SH-SY5Y (cell line): ENCODE data around the gene NINL.

ENCODE experiments used
- GATA2 ChIP-seq: IDR thresholded peaks from 2 replicates; pipeline ENCODE4 v1.6.1; 2011; ENCODE audit warnings: mild to moderate bottlenecking, low read depth, low read length
- GATA3 ChIP-seq: IDR thresholded peaks from 2 replicates; pipeline ENCODE4 v1.6.1; 2011; ENCODE audit warnings: low read depth, mild to moderate bottlenecking, low read length, moderate library complexity

DNA sequence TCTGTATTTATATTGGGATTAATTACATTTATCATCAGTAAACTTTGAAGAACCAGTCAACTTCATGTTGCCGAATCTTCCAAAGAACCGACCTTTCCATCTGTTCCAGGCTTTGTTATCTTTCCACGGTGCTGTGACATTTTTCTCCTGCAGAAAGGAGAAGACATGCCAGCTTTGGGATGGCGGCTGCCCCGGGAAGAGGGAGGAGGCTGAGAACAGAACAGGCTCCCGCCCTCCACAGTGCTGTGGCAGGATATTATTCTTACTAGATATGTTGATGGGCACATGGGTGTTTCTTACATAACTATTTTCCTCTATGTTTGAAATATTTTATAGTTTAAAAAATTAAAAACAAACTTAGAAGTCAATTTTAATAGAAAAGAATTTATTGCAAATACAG is 133.0 kb downstream of the NINL start:
- TF ChIP-seq GATA2 (no peak), GATA3 (no peak)
